ENCODE measurements around the gene SCARB1.

- TF ChIP-seq CTCF (IDR thresholded peaks at IDR 0.05) (no peak), EZH2 (IDR thresholded peaks at IDR 0.05) (no peak)
Observed at GRCh38 chr12:124800506-124800905, 63.2 kb downstream of the SCARB1 start.

Measured in neural progenitor cell (in vitro differentiated cells).